ENCODE measurements around the gene ENPP6. TPM values are rescaled to one million over a fixed set of nuclear protein-coding genes. Genes with fewer than 3 reads are reported as not detected.

Gene ENPP6
- total RNA-seq, 2 experiments from 2014 or later, result not detected

DNA sequence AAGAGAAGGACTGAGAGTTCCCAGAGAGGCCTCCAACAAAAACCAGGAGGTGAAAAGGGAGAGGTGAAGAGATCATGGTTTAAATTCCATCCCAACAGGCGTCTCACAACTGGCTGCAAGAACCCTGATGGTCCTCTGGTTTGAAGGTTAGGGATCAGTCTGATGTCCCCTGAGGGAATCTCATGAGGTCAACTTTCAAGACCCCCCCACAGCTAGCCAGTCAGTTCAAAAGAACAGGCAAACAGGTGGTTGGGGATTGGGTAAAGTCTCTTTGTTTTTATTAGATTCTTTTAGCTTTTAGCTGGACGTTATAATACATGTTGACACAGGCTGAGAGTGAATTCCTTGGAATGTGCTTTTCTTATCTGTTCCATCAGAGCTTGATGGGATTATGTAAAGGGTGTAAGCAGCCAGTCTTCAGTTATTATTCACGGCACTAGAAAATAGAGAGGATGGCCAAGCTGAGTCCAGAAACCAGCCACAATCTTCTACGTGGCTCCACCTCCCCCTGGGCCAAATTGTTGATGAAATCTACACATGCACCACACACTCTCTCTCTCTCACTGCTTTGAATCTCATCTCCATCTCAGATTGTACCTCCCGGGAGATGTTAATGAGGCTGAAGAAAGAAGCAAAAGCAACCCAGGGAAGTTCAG lies 20.8 kb downstream of the ENPP6 start:
- DNase-seq (ENCODE audit: low spot score), result no peak
- Histone ChIP-seq H4K20me1 (ENCODE audit: insufficient read depth, low read length) (no peaks in the 10 kb centered on the region), H2AFZ (ENCODE audit: low read length) (no peak overlapping the region), H3K9me3 (ENCODE audit: low read length) (no peaks in the 10 kb centered on the region), H3K4me2 (ENCODE audit: low read length) (no peak overlapping the region), H3K4me3 (ENCODE audit: low read depth, low read length, poor library complexity, severe bottlenecking) (no peak overlapping the region), H3K4me1 (ENCODE audit: insufficient read depth, low read length, poor library complexity, severe bottlenecking) (no peaks in the 10 kb centered on the region), H3K79me2 (ENCODE audit: insufficient read depth, low read depth, low read length) (no peaks in the 10 kb centered on the region), H3K27ac (ENCODE audit: low read depth, low read length, poor library complexity, severe bottlenecking) (no peak overlapping the region), H3K9me2 (ENCODE audit: insufficient read depth, low read length) (no peaks in the 10 kb centered on the region), H3K36me3 (ENCODE audit: insufficient read depth, low read length) (no peaks in the 10 kb centered on the region)
- CTCF ChIA-PET (ENCODE audit: unreplicated experiment), result no interaction called here
- intact Hi-C loops (cut with micrococcal nuclease; ENCODE audit: unreplicated experiment), result no loop called here
- no TSS peak for BruUV-seq (replicated peaks)
- POLR2A ChIA-PET, result interaction anchor here (0.5 kb wide), 1 partner anchor 1885 kb away, joined by 3 read pairs; no protein-coding TSS in a partner anchor
- no peak for TF ChIP-seq EZH2phosphoT487 (IDR thresholded peaks at IDR 0.05; ENCODE audit: borderline replicate concordance, low read depth, low read length)
- TF ChIP-seq, protein P1, sequence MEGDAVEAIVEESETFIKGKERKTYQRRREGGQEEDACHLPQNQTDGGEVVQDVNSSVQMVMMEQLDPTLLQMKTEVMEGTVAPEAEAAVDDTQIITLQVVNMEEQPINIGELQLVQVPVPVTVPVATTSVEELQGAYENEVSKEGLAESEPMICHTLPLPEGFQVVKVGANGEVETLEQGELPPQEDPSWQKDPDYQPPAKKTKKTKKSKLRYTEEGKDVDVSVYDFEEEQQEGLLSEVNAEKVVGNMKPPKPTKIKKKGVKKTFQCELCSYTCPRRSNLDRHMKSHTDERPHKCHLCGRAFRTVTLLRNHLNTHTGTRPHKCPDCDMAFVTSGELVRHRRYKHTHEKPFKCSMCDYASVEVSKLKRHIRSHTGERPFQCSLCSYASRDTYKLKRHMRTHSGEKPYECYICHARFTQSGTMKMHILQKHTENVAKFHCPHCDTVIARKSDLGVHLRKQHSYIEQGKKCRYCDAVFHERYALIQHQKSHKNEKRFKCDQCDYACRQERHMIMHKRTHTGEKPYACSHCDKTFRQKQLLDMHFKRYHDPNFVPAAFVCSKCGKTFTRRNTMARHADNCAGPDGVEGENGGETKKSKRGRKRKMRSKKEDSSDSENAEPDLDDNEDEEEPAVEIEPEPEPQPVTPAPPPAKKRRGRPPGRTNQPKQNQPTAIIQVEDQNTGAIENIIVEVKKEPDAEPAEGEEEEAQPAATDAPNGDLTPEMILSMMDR (conservative IDR thresholded peaks at IDR 0.05; ENCODE audit: low read length), result no peak

DNA sequence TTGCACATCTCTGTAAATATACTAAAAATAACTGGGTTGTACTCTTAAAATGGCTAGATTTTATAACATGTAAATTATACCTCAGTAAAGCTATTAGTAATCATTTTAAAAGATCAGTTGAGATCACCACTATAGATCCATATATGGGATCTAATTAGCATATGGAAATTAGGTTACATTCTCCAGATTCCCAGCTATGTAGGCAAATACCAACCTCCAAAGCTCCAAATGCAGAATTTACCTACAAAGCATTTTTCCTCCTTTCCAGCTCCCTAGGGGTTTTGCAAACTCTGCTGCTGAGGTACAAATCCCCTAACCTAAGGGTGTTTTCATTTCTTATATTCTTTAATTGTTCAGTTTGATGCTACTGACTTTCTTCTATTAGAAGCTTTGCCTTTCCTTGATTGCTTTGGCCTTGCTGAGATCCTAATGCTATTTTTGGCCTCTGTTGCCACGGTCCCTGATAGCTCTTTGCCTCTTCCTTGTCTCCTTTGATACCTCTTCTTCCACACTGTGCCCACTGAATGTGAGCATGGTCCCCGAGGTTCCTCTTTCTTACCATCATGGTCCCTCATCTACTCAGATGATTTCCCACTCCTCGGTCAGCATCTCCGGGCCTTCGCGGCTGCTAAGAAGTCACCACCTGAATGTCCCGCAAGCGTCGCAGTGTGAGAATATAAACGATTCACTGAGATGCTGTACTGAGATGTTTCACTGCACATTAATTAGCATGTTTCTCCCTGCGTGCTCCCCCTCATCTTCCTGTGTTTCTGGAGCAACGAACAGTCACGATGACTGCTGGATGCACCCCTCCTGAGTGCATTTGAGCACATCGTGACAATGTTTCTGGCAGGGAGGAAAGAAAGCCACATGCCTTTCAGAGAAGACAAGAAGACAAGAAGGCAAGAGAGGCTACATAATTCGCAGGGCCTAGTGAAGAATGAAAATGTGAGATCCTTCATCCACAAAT lies 23.8 kb downstream of the ENPP6 start:
- H3K9me2 ChIP-seq (ENCODE audit: insufficient read depth, low read length), result no peaks in the 10 kb centered on the region
- no peak overlapping the region for H2AFZ ChIP-seq (ENCODE audit: low read length)
- no peaks in the 10 kb centered on the region for H3K4me1 ChIP-seq (ENCODE audit: insufficient read depth, low read length, poor library complexity, severe bottlenecking)
- TF ChIP-seq, protein P1 (conservative IDR thresholded peaks at IDR 0.05; ENCODE audit: low read length), result no peak
- TF ChIP-seq EZH2phosphoT487 (IDR thresholded peaks at IDR 0.05; ENCODE audit: borderline replicate concordance, low read depth, low read length), result no peak
- no peak overlapping the region for H3K27ac ChIP-seq (ENCODE audit: low read depth, low read length, poor library complexity, severe bottlenecking)
- H3K79me2 ChIP-seq (ENCODE audit: insufficient read depth, low read depth, low read length), result no peaks in the 10 kb centered on the region
- no peak overlapping the region for H3K4me2 ChIP-seq (ENCODE audit: low read length)
- DNase-seq (ENCODE audit: low spot score), result no peak
- intact Hi-C loops (cut with micrococcal nuclease; ENCODE audit: unreplicated experiment), result no loop called here
- H4K20me1 ChIP-seq (ENCODE audit: insufficient read depth, low read length), result no peaks in the 10 kb centered on the region
- no peaks in the 10 kb centered on the region for H3K36me3 ChIP-seq (ENCODE audit: insufficient read depth, low read length)
- ChIA-PET POLR2A (interaction anchor here (0.9 kb wide), 1 partner anchor 9 kb away, joined by 3 read pairs; no protein-coding TSS in a partner anchor), CTCF (ENCODE audit: unreplicated experiment) (no interaction called here)
- no peak overlapping the region for H3K4me3 ChIP-seq (ENCODE audit: low read depth, low read length, poor library complexity, severe bottlenecking)
- BruUV-seq (replicated peaks), result no TSS peak
- no peaks in the 10 kb centered on the region for H3K9me3 ChIP-seq (ENCODE audit: low read length)

Measured in OCI-LY7 (cell line).